Body of pancreas (tissue), 4 donors: ENCODE results near the gene ABCC6.
"Not testable (repeated sequence)": the region's sequence is repeated elsewhere in the genome, so short reads cannot be mapped to it uniquely, and the experiment has no call there.

Source experiments
- POLR2A ChIP-seq, 3 donors: fragments of 450-650 bp; IDR thresholded peaks; one replicate each; pipeline ENCODE4 v1.6.1; 2016; ENCODE audit warnings: antibody characterized with exemption in 3 of 3, mild to moderate bottlenecking in 2 of 3
- TF ChIP-seq, protein P1 (sequence below), 7 experiments: fragments of 450-650 bp in 4 of 7; fragments of 200-600 bp in 3 of 7; sonication (generic) in 3 of 7; IDR thresholded peaks; one replicate each; pipeline ENCODE4 v1.5.1; 2016 to 2019; ENCODE audit warnings: antibody characterized with exemption in 7 of 7

DNA sequence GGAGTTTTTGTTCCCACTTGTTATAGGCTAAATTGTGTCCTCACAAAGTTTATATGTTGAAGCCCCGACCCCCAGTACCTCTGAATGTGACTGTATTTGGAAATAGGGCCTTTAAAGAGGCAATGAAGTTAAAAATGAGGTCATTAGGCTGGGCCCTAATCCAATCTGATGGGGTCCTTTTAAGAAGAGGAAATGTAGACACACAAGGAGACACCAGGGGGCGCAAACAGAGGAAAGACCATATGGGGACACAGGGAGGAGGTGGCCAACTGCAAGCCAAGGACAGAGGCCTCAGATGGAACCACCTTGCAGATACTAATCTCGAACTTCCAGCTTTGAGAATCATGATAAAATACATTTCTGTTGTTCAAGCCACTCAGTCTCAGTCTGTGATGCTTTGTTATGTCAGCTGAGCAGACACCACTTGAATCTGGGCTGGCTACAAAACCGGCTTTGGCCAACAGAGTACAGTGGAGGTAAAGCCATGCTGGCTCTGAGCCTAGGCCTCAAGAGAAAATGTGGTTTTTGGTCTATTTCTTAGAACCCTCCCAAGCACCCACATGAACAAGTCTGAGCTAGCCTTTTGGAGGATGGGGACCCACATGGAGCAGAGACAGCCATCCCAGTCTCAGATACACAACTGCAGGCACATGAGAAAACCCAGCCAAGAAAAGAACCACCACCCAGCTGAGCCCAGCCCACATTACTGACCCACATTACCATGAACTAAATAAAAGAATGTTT is 20.7 kb downstream of the ABCC6 start:
- TF ChIP-seq, protein P1, sequence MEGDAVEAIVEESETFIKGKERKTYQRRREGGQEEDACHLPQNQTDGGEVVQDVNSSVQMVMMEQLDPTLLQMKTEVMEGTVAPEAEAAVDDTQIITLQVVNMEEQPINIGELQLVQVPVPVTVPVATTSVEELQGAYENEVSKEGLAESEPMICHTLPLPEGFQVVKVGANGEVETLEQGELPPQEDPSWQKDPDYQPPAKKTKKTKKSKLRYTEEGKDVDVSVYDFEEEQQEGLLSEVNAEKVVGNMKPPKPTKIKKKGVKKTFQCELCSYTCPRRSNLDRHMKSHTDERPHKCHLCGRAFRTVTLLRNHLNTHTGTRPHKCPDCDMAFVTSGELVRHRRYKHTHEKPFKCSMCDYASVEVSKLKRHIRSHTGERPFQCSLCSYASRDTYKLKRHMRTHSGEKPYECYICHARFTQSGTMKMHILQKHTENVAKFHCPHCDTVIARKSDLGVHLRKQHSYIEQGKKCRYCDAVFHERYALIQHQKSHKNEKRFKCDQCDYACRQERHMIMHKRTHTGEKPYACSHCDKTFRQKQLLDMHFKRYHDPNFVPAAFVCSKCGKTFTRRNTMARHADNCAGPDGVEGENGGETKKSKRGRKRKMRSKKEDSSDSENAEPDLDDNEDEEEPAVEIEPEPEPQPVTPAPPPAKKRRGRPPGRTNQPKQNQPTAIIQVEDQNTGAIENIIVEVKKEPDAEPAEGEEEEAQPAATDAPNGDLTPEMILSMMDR (IDR thresholded peaks at IDR 0.05), result peak in 5 of 7 experiments; percentile 16 to 60 (median 57)
- not testable (repeated sequence) for TF ChIP-seq POLR2A (IDR thresholded peaks at IDR 0.05)
